ENCODE data around the gene MYO10.

MYO10 gene

DNA sequence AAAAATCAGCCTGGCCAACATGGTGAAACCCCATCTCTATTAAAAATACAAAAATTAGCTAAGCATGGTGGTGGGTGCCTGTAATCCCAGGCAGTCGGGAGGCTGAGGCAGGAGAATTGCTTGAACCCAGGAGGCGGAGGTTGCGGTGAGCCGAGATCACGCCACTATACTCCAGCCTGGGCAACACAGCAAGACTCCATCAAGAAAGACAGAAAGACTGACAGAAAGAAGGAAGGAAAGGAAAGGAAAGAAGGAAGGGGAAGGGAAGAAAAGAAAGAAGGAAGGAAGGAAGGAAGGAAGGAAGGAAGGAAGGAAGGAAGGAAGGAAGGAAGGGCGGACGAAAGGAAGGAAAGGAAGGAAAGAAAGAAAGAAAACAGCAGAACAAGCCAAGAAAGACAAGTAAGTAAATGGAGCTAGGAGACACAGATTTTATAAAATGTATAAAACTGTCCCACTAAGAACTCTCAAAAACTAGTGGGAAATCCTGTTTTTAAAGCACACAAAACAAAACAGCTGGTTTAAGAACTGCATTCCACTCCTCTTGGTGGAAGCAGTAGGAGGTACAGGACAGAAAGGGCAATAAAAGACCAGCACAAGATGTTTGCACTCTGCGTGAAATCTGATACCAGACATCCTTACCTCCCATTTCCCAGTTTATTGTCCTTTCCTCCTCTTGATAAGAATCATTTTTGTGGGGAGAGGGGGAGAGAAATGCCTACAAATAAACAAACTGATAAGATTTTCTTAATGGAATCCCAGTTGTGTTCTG, 46.7 kb downstream of the MYO10 start (continued):
- peak; percentile 83; the same call in 1 of the 2 replicates for TF ChIP-seq OVOL3 (tag by site-specific recombination; IDR thresholded peaks at IDR 0.05)
- TF ChIP-seq ZSCAN30 (tag by site-specific recombination; IDR thresholded peaks at IDR 0.05): peak; percentile 66
- TF ChIP-seq ZNF416 (tag by site-specific recombination; IDR thresholded peaks at IDR 0.05): no peak
- TF ChIP-seq YY2 (tag by site-specific recombination; IDR thresholded peaks at IDR 0.05): no peak
- no peak for TF ChIP-seq ZNF548 (tag by site-specific recombination; IDR thresholded peaks at IDR 0.05)
- no peak for TF ChIP-seq ZNF560 (tag by site-specific recombination; IDR thresholded peaks at IDR 0.05; ENCODE audit: borderline replicate concordance)
- TF ChIP-seq, protein P1, sequence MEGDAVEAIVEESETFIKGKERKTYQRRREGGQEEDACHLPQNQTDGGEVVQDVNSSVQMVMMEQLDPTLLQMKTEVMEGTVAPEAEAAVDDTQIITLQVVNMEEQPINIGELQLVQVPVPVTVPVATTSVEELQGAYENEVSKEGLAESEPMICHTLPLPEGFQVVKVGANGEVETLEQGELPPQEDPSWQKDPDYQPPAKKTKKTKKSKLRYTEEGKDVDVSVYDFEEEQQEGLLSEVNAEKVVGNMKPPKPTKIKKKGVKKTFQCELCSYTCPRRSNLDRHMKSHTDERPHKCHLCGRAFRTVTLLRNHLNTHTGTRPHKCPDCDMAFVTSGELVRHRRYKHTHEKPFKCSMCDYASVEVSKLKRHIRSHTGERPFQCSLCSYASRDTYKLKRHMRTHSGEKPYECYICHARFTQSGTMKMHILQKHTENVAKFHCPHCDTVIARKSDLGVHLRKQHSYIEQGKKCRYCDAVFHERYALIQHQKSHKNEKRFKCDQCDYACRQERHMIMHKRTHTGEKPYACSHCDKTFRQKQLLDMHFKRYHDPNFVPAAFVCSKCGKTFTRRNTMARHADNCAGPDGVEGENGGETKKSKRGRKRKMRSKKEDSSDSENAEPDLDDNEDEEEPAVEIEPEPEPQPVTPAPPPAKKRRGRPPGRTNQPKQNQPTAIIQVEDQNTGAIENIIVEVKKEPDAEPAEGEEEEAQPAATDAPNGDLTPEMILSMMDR (tag by site-specific recombination; IDR thresholded peaks at IDR 0.05): no peak
- TF ChIP-seq ZNF133 (tag by site-specific recombination; IDR thresholded peaks at IDR 0.05): no peak
- TF ChIP-seq KLF7 (tag by site-specific recombination; IDR thresholded peaks at IDR 0.05; ENCODE audit: borderline replicate concordance): peak; percentile 78; the same call in 1 of the 2 replicates
- TF ChIP-seq TCF7L2 (IDR thresholded peaks at IDR 0.05; ENCODE audit: borderline replicate concordance, low read depth, low read length): peak; percentile 64; the same call in 1 of the 2 replicates
- peak; percentile 95 for TF ChIP-seq ZIC2 (tag by site-specific recombination; IDR thresholded peaks at IDR 0.05)
- TF ChIP-seq ZBTB17 (tag by site-specific recombination; IDR thresholded peaks at IDR 0.05): peak; percentile 54; the same call in 1 of the 2 replicates
- TF ChIP-seq ZBTB1 (tag by site-specific recombination; IDR thresholded peaks at IDR 0.05): peak; percentile 79; the same call in 1 of the 2 replicates
- TF ChIP-seq ZNF354C (tag by site-specific recombination; IDR thresholded peaks at IDR 0.05; ENCODE audit: borderline replicate concordance, low read depth): no peak
- TF ChIP-seq, protein P2, sequence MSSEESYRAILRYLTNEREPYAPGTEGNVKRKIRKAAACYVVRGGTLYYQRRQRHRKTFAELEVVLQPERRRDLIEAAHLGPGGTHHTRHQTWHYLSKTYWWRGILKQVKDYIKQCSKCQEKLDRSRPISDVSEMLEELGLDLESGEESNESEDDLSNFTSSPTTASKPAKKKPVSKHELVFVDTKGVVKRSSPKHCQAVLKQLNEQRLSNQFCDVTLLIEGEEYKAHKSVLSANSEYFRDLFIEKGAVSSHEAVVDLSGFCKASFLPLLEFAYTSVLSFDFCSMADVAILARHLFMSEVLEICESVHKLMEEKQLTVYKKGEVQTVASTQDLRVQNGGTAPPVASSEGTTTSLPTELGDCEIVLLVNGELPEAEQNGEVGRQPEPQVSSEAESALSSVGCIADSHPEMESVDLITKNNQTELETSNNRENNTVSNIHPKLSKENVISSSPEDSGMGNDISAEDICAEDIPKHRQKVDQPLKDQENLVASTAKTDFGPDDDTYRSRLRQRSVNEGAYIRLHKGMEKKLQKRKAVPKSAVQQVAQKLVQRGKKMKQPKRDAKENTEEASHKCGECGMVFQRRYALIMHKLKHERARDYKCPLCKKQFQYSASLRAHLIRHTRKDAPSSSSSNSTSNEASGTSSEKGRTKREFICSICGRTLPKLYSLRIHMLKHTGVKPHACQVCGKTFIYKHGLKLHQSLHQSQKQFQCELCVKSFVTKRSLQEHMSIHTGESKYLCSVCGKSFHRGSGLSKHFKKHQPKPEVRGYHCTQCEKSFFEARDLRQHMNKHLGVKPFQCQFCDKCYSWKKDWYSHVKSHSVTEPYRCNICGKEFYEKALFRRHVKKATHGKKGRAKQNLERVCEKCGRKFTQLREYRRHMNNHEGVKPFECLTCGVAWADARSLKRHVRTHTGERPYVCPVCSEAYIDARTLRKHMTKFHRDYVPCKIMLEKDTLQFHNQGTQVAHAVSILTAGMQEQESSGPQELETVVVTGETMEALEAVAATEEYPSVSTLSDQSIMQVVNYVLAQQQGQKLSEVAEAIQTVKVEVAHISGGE (tag by site-specific recombination; conservative IDR thresholded peaks at IDR 0.05; ENCODE audit: low read depth): peak; percentile 12; the same call in 1 of the 2 replicates
- peak; percentile 100 for TF ChIP-seq FEZF1 (tag by site-specific recombination; IDR thresholded peaks at IDR 0.05)
- no peak for TF ChIP-seq ZNF23 (tag by site-specific recombination; IDR thresholded peaks at IDR 0.05; ENCODE audit: borderline replicate concordance)
- 0 out of 2 replicates have a peak, but pooled peaks have one; percentile 72 for TF ChIP-seq ZNF610 (tag by site-specific recombination; IDR thresholded peaks at IDR 0.05; ENCODE audit: borderline replicate concordance)
- peak; percentile 76 for TF ChIP-seq EGR2 (tag by site-specific recombination; IDR thresholded peaks at IDR 0.05; ENCODE audit: low read depth)
- TF ChIP-seq GLIS1 (tag by site-specific recombination; IDR thresholded peaks at IDR 0.05): peak; percentile 97
- TF ChIP-seq ZNF660 (tag by site-specific recombination; IDR thresholded peaks at IDR 0.05): no peak
- TF ChIP-seq, protein P3, sequence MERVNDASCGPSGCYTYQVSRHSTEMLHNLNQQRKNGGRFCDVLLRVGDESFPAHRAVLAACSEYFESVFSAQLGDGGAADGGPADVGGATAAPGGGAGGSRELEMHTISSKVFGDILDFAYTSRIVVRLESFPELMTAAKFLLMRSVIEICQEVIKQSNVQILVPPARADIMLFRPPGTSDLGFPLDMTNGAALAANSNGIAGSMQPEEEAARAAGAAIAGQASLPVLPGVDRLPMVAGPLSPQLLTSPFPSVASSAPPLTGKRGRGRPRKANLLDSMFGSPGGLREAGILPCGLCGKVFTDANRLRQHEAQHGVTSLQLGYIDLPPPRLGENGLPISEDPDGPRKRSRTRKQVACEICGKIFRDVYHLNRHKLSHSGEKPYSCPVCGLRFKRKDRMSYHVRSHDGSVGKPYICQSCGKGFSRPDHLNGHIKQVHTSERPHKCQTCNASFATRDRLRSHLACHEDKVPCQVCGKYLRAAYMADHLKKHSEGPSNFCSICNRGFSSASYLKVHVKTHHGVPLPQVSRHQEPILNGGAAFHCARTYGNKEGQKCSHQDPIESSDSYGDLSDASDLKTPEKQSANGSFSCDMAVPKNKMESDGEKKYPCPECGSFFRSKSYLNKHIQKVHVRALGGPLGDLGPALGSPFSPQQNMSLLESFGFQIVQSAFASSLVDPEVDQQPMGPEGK (tag by site-specific recombination; IDR thresholded peaks at IDR 0.05): peak; percentile 76; the same call in 1 of the 2 replicates
- no peak for TF ChIP-seq ZNF623 (tag by site-specific recombination; IDR thresholded peaks at IDR 0.05)
- TF ChIP-seq ZNF837 (tag by site-specific recombination; IDR thresholded peaks at IDR 0.05): no peak
- TF ChIP-seq, protein P4, sequence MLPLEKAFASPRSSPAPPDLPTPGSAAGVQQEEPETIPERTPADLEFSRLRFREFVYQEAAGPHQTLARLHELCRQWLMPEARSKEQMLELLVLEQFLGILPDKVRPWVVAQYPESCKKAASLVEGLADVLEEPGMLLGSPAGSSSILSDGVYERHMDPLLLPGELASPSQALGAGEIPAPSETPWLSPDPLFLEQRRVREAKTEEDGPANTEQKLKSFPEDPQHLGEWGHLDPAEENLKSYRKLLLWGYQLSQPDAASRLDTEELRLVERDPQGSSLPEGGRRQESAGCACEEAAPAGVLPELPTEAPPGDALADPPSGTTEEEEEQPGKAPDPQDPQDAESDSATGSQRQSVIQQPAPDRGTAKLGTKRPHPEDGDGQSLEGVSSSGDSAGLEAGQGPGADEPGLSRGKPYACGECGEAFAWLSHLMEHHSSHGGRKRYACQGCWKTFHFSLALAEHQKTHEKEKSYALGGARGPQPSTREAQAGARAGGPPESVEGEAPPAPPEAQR (tag by site-specific recombination; IDR thresholded peaks at IDR 0.05): no peak
- TF ChIP-seq ZNF324 (tag by site-specific recombination; IDR thresholded peaks at IDR 0.05): peak; percentile 35; the same call in 1 of the 2 replicates
- TF ChIP-seq ZNF529 (tag by site-specific recombination; IDR thresholded peaks at IDR 0.05; ENCODE audit: insufficient replicate concordance): no peak
- no peak for TF ChIP-seq ZNF792 (tag by site-specific recombination; IDR thresholded peaks at IDR 0.05)
- TF ChIP-seq SCRT1 (tag by site-specific recombination; IDR thresholded peaks at IDR 0.05; ENCODE audit: borderline replicate concordance): no peak
- TF ChIP-seq, protein P5, sequence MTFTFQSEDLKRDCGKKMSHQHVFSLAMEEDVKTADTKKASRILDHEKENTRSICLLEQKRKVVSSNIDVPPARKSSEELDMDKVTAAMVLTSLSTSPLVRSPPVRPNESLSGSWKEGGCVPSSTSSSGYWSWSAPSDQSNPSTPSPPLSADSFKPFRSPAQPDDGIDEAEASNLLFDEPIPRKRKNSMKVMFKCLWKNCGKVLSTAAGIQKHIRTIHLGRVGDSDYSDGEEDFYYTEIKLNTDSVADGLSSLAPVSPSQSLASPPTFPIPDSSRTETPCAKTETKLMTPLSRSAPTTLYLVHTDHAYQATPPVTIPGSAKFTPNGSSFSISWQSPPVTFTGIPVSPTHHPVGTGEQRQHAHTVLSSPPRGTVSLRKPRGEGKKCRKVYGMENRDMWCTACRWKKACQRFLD (tag by site-specific recombination; IDR thresholded peaks at IDR 0.05): no peak
- TF ChIP-seq GFI1B (tag by site-specific recombination; IDR thresholded peaks at IDR 0.05): peak; percentile 87; the same call in 1 of the 2 replicates
